RWPE2 (cell line): ENCODE measurements around the gene GATA5.

Experiments used
- ATAC-seq: fragments of 200-7000 bp; cut with Tn5 transposase; 3 replicates; pipeline ENCODE4 v1.9.1; 2021; ENCODE audit warnings: low read depth
- DNase-seq: peaks from one replicate; pipeline ENCODE4 v3.0.0-alpha.2; 2020; ENCODE audit warnings: low spot score
- H3K27ac ChIP-seq: fragments of 450-650 bp; 2 replicates; pipeline ENCODE4 v1.5.1; 2017; ENCODE audit warnings: mild to moderate bottlenecking; ENCODE audit not compliant: poor library complexity, severe bottlenecking
- H3K27me3 ChIP-seq: fragments of 250-450 bp; sonication (Bioruptor Pico); 2 replicates; pipeline ENCODE4 v1.5.1; 2021; ENCODE audit warnings: mild to moderate bottlenecking, moderate library complexity; ENCODE audit not compliant: insufficient read depth, poor library complexity, severe bottlenecking
- H3K36me3 ChIP-seq: fragments of 250-450 bp; sonication (Bioruptor Pico); 2 replicates; pipeline ENCODE4 v1.5.1; 2020; ENCODE audit warnings: low read depth, mild to moderate bottlenecking, moderate library complexity
- H3K4me1 ChIP-seq: fragments of 250-450 bp; sonication (Bioruptor Pico); 2 replicates; pipeline ENCODE4 v1.5.1; 2021; ENCODE audit warnings: mild to moderate bottlenecking, moderate library complexity; ENCODE audit not compliant: insufficient read depth, poor library complexity, severe bottlenecking
- H3K4me3 ChIP-seq: fragments of 250-450 bp; sonication (Bioruptor Pico); 2 replicates; pipeline ENCODE4 v1.5.1; 2021; ENCODE audit warnings: mild to moderate bottlenecking, moderate library complexity; ENCODE audit not compliant: severe bottlenecking
- H3K9me3 ChIP-seq: fragments of 250-450 bp; sonication (Bioruptor Pico); 2 replicates; pipeline ENCODE4 v1.5.1; 2021; ENCODE audit warnings: mild to moderate bottlenecking, moderate library complexity; ENCODE audit not compliant: severe bottlenecking
- TF ChIP-seq, protein P1 (sequence below): fragments of 450-650 bp; IDR thresholded peaks from one replicate; pipeline ENCODE4 v1.5.1; 2017; ENCODE audit warnings: mild to moderate bottlenecking, moderate library complexity; ENCODE audit not compliant: poor library complexity, severe bottlenecking

The GATA5 gene

DNA sequence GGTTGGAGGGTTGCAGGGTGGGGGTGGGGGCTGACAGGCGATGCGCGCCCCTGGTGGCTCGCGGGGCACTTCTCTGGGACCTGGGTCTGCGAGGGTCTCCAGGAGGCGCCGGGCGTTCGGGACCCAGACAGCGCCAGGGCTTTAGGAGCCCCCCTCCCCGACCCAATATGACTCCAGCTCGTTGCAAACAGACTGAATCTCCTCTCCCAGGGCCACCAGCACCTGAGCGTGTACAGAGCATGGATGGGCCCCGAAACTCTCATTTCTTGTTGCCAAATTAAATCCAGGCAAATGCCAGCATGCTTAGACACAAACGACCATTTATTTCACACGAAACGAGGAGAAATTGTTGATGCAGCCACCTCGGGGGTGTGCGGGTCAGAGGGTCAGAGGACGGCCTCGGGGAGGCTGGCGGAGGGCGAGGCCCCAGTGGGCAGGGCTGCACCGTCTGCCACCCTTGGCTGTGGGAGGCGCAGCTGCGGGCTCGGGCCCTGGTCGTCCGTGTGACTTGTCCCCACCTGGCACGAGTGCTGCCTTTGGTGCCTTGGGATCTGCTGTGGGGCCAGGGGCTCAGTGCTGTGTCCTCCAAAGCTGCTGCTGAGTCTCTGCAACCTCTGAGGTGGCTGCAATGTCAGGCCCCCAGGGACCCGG lies 20.9 kb upstream of the GATA5 start:
- DNase-seq (no peak), ATAC-seq (peak; percentile 39; the same call in 2 of the 3 replicates)
- no peaks in the 10 kb centered on the region for H3K36me3 ChIP-seq
- no peak overlapping the region for H3K27ac ChIP-seq
- H3K27me3 ChIP-seq = no peaks in the 10 kb centered on the region
- H3K4me1 ChIP-seq = no peaks in the 10 kb centered on the region
- TF ChIP-seq, protein P1, sequence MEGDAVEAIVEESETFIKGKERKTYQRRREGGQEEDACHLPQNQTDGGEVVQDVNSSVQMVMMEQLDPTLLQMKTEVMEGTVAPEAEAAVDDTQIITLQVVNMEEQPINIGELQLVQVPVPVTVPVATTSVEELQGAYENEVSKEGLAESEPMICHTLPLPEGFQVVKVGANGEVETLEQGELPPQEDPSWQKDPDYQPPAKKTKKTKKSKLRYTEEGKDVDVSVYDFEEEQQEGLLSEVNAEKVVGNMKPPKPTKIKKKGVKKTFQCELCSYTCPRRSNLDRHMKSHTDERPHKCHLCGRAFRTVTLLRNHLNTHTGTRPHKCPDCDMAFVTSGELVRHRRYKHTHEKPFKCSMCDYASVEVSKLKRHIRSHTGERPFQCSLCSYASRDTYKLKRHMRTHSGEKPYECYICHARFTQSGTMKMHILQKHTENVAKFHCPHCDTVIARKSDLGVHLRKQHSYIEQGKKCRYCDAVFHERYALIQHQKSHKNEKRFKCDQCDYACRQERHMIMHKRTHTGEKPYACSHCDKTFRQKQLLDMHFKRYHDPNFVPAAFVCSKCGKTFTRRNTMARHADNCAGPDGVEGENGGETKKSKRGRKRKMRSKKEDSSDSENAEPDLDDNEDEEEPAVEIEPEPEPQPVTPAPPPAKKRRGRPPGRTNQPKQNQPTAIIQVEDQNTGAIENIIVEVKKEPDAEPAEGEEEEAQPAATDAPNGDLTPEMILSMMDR = peak; percentile 96
- no peak overlapping the region for H3K4me3 ChIP-seq
- no peaks in the 10 kb centered on the region for H3K9me3 ChIP-seq

DNA sequence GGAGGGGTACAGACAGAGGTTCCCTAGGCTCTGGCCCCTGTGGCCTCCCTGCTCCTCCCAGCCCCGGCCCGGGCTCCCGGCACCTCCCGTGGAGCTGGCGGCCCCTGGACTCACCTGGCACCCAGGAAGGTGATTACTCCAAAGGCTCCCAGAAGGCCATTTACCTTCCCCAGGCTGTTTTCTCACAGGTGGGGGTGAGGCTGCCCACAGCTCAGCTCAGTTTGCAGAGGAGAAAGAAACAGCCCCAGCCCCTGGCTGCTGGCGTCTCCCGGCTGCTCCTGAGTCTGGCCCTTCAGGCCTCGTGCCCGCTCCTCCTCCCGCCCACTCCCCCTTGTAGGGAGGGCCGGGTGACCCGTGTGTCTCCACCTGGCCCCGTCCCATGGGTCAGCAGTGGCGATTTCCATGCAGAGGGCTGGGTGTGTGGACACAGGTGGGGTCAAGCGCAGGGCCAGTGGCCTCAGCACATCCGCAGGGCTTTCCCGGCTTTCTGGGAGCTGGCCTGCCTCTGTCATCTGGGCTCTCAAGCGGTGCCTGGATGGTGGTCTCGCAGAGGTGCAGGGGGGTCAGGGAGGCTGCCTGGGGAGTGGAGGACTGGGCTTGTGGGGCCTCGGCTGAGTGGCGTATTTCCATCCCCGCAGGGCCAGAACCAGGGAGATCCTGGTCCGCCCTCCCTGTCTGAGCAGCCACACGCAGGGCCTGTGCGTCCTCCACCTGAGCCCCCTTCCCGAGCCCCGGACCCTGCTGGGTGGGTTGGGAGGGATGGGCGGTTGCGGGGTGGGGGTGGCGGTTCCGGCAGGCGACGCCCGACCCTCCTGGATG lies 20.2 kb upstream of the GATA5 start:
- H3K27ac ChIP-seq = no peak overlapping the region

DNA sequence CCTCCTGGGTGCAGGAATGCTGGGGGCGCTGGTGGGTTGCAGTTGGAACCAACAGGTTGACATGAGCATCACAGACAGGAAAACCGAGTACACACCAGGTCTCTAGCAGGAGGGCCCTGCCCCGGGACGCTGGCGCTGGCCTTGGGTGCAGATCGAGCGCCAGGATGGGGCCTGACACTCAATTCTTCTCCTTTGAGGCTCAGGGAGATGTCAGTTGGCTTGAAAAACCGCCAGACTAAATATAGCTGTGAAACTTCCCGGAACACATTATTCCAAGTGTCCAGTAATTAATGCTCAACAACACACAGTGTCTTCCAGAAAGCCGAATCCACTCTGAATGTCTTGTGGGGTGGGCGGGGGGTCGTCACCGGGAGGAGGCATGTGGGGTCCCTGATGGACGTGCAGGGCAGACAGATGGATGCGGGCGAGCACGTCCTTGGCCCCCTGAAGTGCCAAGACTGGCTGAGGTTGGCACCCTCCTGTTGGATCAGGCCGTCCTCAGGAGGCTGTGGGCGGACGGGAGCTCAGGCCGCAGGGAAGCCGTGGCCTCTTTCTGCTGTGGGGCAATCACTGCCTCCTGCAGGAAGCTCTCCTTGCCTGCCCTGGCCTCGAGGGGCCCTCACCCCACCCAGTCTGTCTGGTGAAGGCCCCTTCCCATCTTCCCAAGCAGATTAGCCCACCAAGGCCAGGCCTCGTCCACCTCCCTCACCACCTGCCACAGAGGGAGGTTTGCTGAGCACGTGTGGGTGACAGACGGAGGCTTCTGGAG lies 19.4 kb upstream of the GATA5 start:
- no peaks in the 10 kb centered on the region for H3K27me3 ChIP-seq
- no peak for DNase-seq
- no peaks in the 10 kb centered on the region for H3K9me3 ChIP-seq
- no peak for ATAC-seq
- H3K4me1 ChIP-seq = no peaks in the 10 kb centered on the region
- H3K36me3 ChIP-seq = no peaks in the 10 kb centered on the region
- no peak overlapping the region for H3K4me3 ChIP-seq
- TF ChIP-seq, protein P1 = no peak
- no peak overlapping the region for H3K27ac ChIP-seq

More for the DNA sequence above, 20.2 kb upstream of the GATA5 start:
- Histone ChIP-seq H3K9me3 (no peaks in the 10 kb centered on the region), H3K4me3 (no peak overlapping the region), H3K36me3 (no peaks in the 10 kb centered on the region), H3K27me3 (no peaks in the 10 kb centered on the region), H3K4me1 (no peaks in the 10 kb centered on the region)
- TF ChIP-seq, protein P1 = no peak
- no peak for DNase-seq
- no peak; the same call in 2 of the 3 replicates for ATAC-seq

DNA sequence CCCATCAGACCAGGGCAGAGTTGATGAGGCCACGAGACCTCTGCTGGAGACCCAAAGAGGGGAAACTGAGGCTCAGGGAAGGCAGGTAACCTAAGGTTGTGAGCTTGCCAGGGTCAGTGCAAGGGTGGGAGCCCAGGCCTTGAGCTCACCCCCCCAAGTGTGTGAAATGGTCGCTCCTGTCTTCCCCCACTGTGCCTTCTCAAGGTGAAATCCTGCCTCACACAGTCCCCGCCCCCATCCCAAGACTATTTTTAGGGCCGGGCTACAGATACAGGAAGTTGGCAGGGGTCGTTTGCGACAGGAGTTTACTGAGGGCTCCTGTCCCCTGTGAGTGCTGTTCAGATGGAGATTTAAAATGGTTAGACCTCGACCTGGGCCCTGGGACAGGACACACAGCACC lies 18.7 kb upstream of the GATA5 start:
- peaks cover 5% of the 10 kb centered on the region for H3K4me1 ChIP-seq
- TF ChIP-seq, protein P1 = no peak
- no peaks in the 10 kb centered on the region for H3K27me3 ChIP-seq
- no peak overlapping the region for H3K27ac ChIP-seq
- no peak for DNase-seq
- H3K36me3 ChIP-seq = no peaks in the 10 kb centered on the region
- ATAC-seq = no peak
- no peaks in the 10 kb centered on the region for H3K9me3 ChIP-seq
- no peak overlapping the region for H3K4me3 ChIP-seq
